TTC549 (cell line): ENCODE results near the gene MAG.
"Not testable (repeated sequence)": the region's sequence is repeated elsewhere in the genome, so short reads cannot be mapped to it uniquely, and the experiment has no call there.

Experiments used
- FAIRE-seq: peaks from 2 replicates; lab custom pipeline; 2012; peaks lifted over from hg19 to GRCh38; lab: Jason Lieb, UNC

The MAG gene

DNA sequence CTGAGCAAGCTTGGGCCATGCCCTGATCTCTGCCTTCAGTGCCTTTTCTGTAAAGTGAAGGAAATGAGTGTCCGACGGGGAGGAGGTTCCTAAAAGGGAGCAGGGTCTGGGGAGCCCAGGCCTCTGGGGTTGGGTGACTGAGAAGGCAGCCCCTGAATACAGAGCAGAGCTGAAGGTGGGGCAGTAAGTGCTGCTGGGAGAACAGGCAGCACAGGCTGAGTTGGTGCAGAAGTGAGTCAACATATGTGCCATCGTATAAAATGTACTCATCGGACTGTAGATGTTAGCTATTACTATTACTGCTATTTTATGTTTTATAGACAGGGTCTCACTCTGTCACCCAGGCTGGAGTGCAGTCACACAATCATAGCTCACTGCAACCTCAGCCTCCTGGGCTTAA, 10.7 kb upstream of the MAG start:
- FAIRE-seq = no peak

- no peak for FAIRE-seq
Observed at GRCh38 chr19:35284153-35285094, 7.5 kb upstream of the MAG start.

DNA sequence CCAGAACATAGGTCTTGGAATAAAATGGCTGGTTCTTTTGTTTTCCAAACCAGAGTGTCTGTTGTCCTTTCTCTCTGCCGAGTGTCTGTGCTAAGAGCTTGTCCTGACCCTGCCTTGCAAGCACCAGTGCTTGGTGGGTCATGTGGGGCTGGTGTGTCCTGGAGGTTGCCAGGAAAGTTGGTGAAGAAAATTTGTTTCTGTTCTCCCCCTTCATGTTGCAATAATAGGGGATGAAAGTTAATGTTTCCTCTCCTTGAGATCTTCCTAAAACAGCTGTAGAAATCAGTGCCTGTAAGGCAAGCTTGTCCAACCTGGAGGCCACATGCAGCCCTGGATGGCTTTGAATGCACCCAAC, 6.9 kb upstream of the MAG start:
- no peak for FAIRE-seq

- FAIRE-seq = not testable (repeated sequence)
Observed at GRCh38 chr19:35285465-35285864, 6.5 kb upstream of the MAG start.

- FAIRE-seq = not testable (repeated sequence)
Observed at GRCh38 chr19:35286101-35286500, 5.9 kb upstream of the MAG start.

GRCh38 chr19:35287713-35288112, 4.2 kb upstream of the MAG start:
- no peak for FAIRE-seq

DNA sequence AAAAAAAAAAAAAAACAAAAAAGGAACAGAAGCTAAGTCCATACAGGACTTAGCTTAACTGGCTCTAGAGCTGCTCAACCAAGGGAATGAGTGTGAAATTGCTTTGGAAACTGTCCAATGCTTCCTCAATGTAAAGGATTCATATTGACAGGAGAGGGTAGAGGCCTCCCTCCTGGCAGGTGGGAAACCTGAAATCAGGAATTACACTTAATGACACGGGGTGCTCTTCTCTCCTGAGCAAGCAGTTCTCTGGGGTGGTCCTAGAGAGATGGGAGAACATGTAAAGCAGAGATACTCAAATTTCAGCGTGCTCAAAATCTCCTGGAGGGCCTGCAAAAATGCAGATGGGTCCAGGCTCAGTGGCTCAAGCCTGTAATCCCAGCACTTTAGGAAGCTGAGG, 3.6 kb upstream of the MAG start:
- FAIRE-seq = no peak

DNA sequence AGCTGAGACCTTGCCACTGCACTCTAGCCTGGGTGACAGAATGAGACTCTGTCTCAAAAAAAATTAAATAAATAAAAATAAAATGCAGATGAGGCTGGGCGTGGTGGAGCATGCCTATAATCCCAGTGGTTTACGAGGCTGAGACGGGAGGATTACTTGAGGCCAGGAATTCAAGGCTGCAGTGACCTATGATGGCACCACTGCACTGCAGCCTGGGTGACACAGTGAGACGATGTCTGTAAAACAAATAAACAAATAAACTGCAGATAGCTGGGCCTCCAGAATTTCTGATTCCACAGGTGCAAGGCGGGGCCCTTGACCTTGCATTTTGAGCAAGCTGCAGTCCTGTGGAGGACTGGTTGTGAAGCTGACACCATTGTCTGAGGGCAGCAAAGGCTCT, 3.1 kb upstream of the MAG start:
- FAIRE-seq = no peak

GRCh38 chr19:35290381-35291127, 1.4 kb upstream of the MAG start:
- no peak for FAIRE-seq

DNA sequence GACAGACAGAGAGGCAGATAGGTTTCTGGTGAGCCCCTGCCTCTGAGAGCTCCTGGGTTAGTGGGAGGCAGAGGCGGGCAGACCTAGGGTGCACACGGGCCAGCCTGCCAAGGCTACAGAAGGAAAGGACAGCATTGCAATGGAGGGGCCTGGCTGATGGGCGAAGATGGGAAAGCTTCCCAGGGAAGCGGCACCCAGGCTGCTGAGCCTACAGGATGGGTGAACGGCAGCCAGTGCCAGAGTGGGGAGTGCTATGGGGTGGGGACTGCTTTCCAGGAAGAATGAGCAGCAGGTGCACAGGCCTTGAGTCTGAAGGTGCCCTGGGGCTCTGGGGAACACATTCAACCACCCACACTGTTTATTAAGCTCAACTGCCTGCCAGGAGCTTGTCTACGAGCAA, 702 bp upstream of the MAG start:
- FAIRE-seq = no peak

DNA sequence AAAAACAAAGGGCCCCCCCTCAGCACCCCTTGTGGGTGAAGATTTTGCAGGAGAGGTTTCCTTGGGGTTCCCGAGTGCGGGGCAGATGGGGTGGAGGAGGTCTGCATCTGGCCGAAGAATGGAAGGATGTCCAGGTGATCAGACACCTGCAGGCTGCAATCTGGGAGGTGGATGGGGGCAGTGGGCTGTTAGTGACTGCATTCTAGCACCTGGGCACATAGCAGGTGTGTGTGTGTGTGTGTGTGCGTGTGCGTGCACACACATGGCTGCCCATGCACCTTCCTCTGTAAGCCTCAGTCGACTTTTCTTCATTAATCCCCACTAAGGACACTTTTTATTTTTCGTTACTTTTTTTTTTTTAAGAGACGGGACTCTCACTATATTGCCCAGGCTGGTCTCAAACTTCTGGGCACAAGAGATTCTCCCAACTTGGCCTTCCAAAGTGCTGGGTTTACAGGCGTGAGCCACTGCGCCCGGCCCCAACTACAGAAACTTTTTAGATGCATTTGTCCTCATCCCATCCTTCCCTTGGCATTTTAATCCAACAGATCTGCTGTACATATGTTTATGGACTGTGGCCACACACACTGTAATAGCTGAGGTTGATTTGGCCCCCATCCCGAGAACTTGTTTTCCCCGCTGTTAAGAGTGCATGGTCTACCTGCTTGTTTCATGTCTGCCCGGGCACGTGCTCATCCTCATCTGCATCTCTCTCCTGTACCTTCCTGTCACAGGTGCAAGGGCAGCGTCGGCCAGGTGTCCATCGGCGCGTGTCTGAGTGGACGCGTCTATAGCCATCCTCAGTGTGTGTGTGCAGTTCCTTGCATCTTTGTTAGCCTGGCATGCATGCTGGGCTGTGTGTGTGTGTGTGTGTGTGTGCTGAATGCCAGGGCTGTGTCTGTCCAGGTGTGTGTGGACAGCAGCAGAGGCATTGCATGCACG, 731 bp downstream of the MAG start:
- no peak for FAIRE-seq

DNA sequence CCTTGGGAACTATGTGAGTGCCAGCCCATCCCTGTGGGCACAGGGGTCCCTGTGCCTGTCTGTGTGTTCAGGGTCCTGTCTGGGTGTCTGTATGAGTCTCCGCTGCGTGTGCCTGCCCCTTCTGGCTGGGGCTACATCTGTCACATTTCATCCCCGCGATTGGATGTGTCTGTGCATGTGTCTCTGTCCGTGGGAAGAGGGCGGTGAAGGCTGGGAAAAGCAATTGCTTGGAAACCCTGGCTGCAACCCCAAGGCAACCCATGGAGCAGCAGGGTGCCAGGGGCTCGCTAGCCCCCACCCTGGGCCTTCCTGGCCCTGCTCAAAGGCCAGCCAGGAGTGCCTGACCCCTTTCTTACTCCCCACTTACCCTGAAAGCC, 1.4 kb downstream of the MAG start:
- FAIRE-seq = no peak

DNA sequence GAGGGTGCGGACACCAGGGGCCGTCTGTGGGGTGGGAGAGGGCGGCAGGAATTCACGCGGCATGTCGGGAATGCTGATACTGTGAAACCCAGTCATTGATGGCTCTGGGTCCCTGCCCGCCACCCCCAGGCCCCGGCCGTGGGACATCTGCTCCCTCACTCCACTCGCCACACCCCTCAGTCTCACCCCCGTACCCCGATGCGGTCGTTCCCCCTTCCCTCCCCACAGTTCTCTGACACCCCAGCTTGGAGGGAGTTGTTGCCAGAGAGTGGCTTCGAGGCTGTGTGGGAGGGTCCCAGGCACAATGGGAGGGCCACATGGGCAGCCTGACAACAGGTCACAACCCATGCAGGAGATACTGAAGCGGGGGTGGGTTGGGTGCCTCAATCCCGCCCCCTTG, 1.8 kb downstream of the MAG start:
- FAIRE-seq = no peak

GRCh38 chr19:35294328-35294727, 2.4 kb downstream of the MAG start:
- FAIRE-seq = no peak

DNA sequence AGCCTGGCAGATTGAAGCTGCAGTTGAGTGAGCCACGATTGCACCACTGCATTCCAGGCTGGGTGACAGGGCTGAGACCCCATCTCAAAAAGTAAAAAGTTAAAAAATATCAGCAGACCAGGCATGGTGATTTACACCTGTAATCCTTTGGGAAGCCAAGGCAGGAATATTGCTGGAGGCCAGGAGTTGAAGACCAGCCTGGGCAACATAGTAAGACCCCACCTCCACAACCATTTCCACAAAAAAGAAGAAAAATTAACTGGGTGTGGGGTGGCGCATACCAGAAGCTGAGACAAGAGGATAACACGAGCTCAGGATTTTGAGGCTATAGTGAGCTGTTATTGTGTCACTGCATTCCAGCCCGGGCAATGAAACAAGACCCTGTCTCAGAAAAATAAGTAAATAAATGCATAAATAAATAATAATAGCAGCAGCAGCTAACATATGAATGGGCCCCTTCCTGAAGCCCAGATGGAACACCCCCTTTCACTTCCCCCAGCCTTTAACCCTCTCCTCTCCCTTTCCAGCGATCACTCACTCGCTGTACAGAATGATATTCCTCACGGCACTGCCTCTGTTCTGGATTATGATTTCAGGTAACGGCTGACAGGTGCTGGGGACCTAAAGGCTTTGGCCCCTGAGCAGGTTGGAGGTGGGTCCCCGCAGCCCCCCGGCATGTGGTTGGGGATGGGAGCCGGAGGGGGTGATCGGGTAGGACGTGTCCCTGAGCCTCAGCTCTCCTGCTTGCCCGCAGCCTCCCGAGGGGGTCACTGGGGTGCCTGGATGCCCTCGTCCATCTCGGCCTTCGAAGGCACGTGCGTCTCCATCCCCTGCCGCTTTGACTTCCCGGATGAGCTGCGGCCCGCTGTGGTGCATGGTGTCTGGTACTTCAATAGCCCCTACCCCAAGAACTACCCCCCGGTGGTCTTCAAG, 3.2 kb downstream of the MAG start:
- no peak for FAIRE-seq

- no peak for FAIRE-seq
Observed at GRCh38 chr19:35295792-35296462, 4.0 kb downstream of the MAG start.

DNA sequence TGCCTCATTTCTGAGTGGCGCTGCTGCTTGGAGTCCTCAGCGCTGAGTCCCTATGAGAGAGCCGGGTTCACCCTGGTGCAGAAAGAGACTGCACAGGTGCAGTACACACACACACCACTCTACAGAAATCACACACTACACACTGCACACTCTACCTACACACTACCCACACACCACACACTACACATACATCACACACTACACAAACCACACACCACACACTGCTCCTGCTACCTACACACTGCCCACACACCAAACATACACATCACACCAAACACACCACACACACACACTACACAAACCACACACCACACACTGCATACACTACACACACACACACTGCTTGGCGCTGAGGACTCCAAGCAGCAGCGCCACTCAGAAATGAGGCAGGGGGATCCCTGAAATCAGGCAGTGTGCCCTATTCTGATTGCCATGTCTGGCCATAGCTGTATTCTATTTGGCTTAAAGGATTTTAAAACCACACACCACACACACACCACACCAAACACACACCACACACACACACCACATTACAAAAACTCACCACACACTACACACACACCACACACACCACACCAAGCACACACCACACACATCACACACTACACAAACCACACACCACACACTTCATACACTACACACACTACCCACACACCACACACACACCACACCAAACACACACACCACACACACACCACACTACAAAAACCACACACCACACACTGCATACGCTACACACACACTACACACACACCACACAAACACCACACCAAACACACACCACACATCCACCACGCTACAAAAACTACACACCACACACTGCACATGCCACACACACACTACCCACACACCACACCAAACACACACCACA, 4.9 kb downstream of the MAG start:
- FAIRE-seq = no peak

DNA sequence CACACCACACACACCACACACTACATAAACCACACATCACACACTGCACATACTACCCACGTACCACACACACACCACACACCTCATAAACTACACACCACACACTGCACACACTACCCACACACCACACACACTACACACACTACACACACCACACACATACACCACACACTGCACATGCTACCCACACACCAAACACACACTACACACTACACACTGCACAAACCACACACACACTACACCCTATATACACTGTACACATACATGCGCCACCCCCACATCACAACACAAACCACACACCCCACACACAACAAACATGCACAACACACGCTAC, 5.5 kb downstream of the MAG start:
- no peak for FAIRE-seq

DNA sequence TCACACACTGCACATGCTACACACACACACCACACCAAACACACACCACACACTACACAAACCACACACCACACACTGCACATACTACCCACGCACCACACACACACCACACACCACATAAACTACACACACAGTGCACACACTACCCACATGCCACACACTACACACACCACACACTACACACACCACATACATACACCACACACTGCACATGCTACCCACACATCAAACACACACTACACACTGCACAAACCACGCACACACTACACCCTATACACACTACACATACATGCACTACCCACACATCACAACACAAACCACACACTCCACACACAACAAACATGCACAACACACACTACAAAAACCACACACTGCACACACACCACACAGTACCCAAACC, 6.0 kb downstream of the MAG start:
- FAIRE-seq = no peak

- FAIRE-seq = no peak
Observed at GRCh38 chr19:35298561-35298972, 6.6 kb downstream of the MAG start.
